ENCODE results near the gene MTMR10. TPM values are rescaled to one million over a fixed set of nuclear protein-coding genes. Genes with fewer than 3 reads are reported as not detected.

Gene MTMR10
- total RNA-seq, 1 experiment from 2014 or later, result 19.5 TPM

- intact Hi-C loops (cut with micrococcal nuclease; ENCODE audit: unreplicated experiment), result no loop called here
- H3K4me1 ChIP-seq (ENCODE audit: control insufficient read depth, insufficient read depth, low read length), result no peaks in the 10 kb centered on the region
- no peaks in the 10 kb centered on the region for H3K9me3 ChIP-seq (ENCODE audit: control insufficient read depth, insufficient read depth, low read depth, low read length)
- no peak for ATAC-seq
- in situ Hi-C loops (cut with HindIII; ENCODE audit: low pct_unique_long_range_greater_than_20kb, low sequenced_read_pairs), result no loop called here
- no peak for TF ChIP-seq REST (IDR thresholded peaks at IDR 0.05; ENCODE audit: insufficient read depth in 1 of 2, low read depth in 2 of 2, low read length in 1 of 2)
- TF ChIP-seq SIN3A (IDR thresholded peaks at IDR 0.05; ENCODE audit: borderline replicate concordance, insufficient read depth, low read depth, low read length), result no peak
- H3K4me3 ChIP-seq (ENCODE audit: low read depth in 2 of 2, low read length in 2 of 2), result no peak overlapping the region
- CTCF ChIA-PET, result no interaction called here
- DNase-seq (ENCODE audit: low read depth, low spot score), result no peak
- H3K27ac ChIP-seq (ENCODE audit: low read length), result no peak overlapping the region
- BruUV-seq (replicated peaks), result no TSS peak
- H3K36me3 ChIP-seq (ENCODE audit: control insufficient read depth, insufficient read depth, low read length), result no peaks in the 10 kb centered on the region
- peaks cover 7% of the 10 kb centered on the region for H3K27me3 ChIP-seq (ENCODE audit: control insufficient read depth, insufficient read depth, low read length)
- POLR2A ChIA-PET, result no interaction called here
Observed at GRCh38 chr15:30999729-31000128, 8.3 kb upstream of the MTMR10 start.

GRCh38 chr15:30997270-30997669 lies 5.8 kb upstream of the MTMR10 start:
- BruUV-seq (replicated peaks), result no TSS peak
- DNase-seq (ENCODE audit: low read depth, low spot score) (no peak), ATAC-seq (no peak)
- intact Hi-C loops (cut with micrococcal nuclease; ENCODE audit: unreplicated experiment), result no loop called here
- ChIA-PET CTCF (no interaction called here), POLR2A (no interaction called here)
- H3K4me3 ChIP-seq (ENCODE audit: low read depth in 2 of 2, low read length in 2 of 2), result no peak overlapping the region
- no peak overlapping the region for H3K27ac ChIP-seq (ENCODE audit: low read length)
- H3K9me3 ChIP-seq (ENCODE audit: control insufficient read depth, insufficient read depth, low read depth, low read length), result no peaks in the 10 kb centered on the region
- in situ Hi-C loops (cut with HindIII; ENCODE audit: low pct_unique_long_range_greater_than_20kb, low sequenced_read_pairs), result no loop called here
- H3K27me3 ChIP-seq (ENCODE audit: control insufficient read depth, insufficient read depth, low read length), result no peaks in the 10 kb centered on the region
- H3K4me1 ChIP-seq (ENCODE audit: control insufficient read depth, insufficient read depth, low read length), result peaks cover 4% of the 10 kb centered on the region; the same call in 1 of the 2 replicates
- no peaks in the 10 kb centered on the region for H3K36me3 ChIP-seq (ENCODE audit: control insufficient read depth, insufficient read depth, low read length)
- TF ChIP-seq SIN3A (IDR thresholded peaks at IDR 0.05; ENCODE audit: borderline replicate concordance, insufficient read depth, low read depth, low read length), result no peak
- no peak for TF ChIP-seq REST (IDR thresholded peaks at IDR 0.05; ENCODE audit: insufficient read depth in 1 of 2, low read depth in 2 of 2, low read length in 1 of 2)
- TF ChIP-seq POLR2AphosphoS5 (IDR thresholded peaks at IDR 0.05; ENCODE audit: low read depth, low read length), result no peak
- no peak for TF ChIP-seq TCF7L2 (IDR thresholded peaks at IDR 0.05; ENCODE audit: low read depth, low read length)
- no peak for TF ChIP-seq CTCF (IDR thresholded peaks at IDR 0.05)

Data from Panc1 (cell line).